K562 (cell line): Measurements from ENCODE around the gene OSBPL3. TPM values are rescaled to one million over a fixed set of nuclear protein-coding genes. Genes with fewer than 3 reads are reported as not detected.

Source experiments
- BRCA1 ChIP-seq, 2 experiments: fragments of 450-650 bp in 1 of 2; sonication (generic) in 1 of 2; formaldehyde crosslinking in 1 of 2; IDR thresholded peaks; 2 replicates each; pipeline versions ENCODE4 v1.5.0 to v1.6.1; 2017 to 2020; ENCODE audit warnings: mild to moderate bottlenecking in 1 of 2, missing genetic modification reagents in 1 of 2
- CBX2 ChIP-seq: fragments of 200-600 bp; sonication (generic); IDR thresholded peaks from one replicate; pipeline ENCODE4 v1.6.1; 2012; ENCODE audit warnings: mild to moderate bottlenecking, low read length, inconsistent platforms; ENCODE audit not compliant: insufficient read depth, poor library complexity, severe bottlenecking
- CC2D1A ChIP-seq: fragments of 450-650 bp; IDR thresholded peaks from 2 replicates; pipeline ENCODE4 v1.6.1; 2017; ENCODE audit warnings: mild to moderate bottlenecking
- CREB1 ChIP-seq, 2 experiments: sonication (generic) in 1 of 2; formaldehyde crosslinking in 1 of 2; IDR thresholded peaks; 2 replicates each; pipeline versions ENCODE4 v1.6.1 to v1.8.0; 2012 to 2022; ENCODE audit warnings: inconsistent platforms in 1 of 2, mild to moderate bottlenecking in 1 of 2, missing genetic modification reagents in 1 of 2, moderate library complexity in 1 of 2
- FOS ChIP-seq: IDR thresholded peaks from 3 replicates; pipeline ENCODE4 v1.6.1; 2011; ENCODE audit not compliant: insufficient read length; ENCODE audit errors: extremely low read depth
- ILK ChIP-seq: fragments of 450-650 bp; IDR thresholded peaks from 2 replicates; pipeline ENCODE4 v1.6.1; 2016; ENCODE audit warnings: missing genetic modification characterization, low read depth, mild to moderate bottlenecking, missing compliant biosample characterization, moderate library complexity, borderline replicate concordance
- NCOR1 ChIP-seq: fragments of 450-650 bp; IDR thresholded peaks from 2 replicates; pipeline ENCODE4 v1.6.1; 2016; ENCODE audit warnings: mild to moderate bottlenecking, moderate library complexity
- NFRKB ChIP-seq: fragments of 450-650 bp; IDR thresholded peaks from 2 replicates; pipeline ENCODE4 v1.6.1; 2016; ENCODE audit warnings: low read depth
- PBX2 ChIP-seq, 2 experiments: IDR thresholded peaks in 1 of 2; conservative IDR thresholded peaks in 1 of 2; 2 replicates each; pipeline ENCODE4 v1.6.1; 2016; ENCODE audit warnings: low read depth in 2 of 2, mild to moderate bottlenecking in 1 of 2, missing compliant biosample characterization in 1 of 2, missing genetic modification characterization in 1 of 2, moderate library complexity in 1 of 2
- POU5F1 ChIP-seq: fragments of 150-350 bp; IDR thresholded peaks from 2 replicates; pipeline ENCODE4 v1.6.1; 2014; ENCODE audit warnings: borderline replicate concordance, low read length, low read depth, mild to moderate bottlenecking; ENCODE audit not compliant: partially characterized antibody
- TAF1 ChIP-seq: IDR thresholded peaks from 2 replicates; pipeline ENCODE4 v1.6.1; 2011; ENCODE audit warnings: mild to moderate bottlenecking, low read length, moderate library complexity; ENCODE audit not compliant: insufficient read depth, control insufficient read depth, severe bottlenecking; ENCODE audit errors: extremely low read depth
- TCF3 ChIP-seq: sonication (generic); formaldehyde crosslinking; IDR thresholded peaks from 2 replicates; pipeline ENCODE4 v1.4.0; 2020; ENCODE audit warnings: mild to moderate bottlenecking, missing genetic modification reagents
- U2AF1 ChIP-seq: fragments of 200-400 bp; formaldehyde crosslinking; optimal IDR thresholded peaks from 2 replicates; pipeline ENCODE3; 2017; ENCODE audit warnings: mild to moderate bottlenecking, low read depth, low read length, moderate library complexity
- ZNF239 ChIP-seq: fragments of 250-450 bp; sonication (Bioruptor Pico); IDR thresholded peaks from 2 replicates; pipeline ENCODE4 v1.4.0; 2020; ENCODE audit warnings: mild to moderate bottlenecking
- ZNF431 ChIP-seq: sonication (generic); formaldehyde crosslinking; IDR thresholded peaks from 2 replicates; pipeline ENCODE4 v1.8.0; 2022; ENCODE audit warnings: mild to moderate bottlenecking, missing genetic modification reagents
- ZNF644 ChIP-seq: fragments of 200-800 bp; sonication (Bioruptor generic); IDR thresholded peaks from 2 replicates; pipeline ENCODE4 v1.6.1; 2016; ENCODE audit warnings: low read depth, missing genetic modification characterization, missing compliant biosample characterization
- polyA plus RNA-seq, 8 experiments: library from polyadenylated mRNA; depleted of rRNA in 4 of 8; stranded (reverse) in 5 of 8; unstranded in 3 of 8; fragments of >200 nt; fragmentation: Nextera tagmentation in 2 of 8; fragmentation: Illumina TruSeq in 1 of 8; extraction: Ambion mirVana in 2 of 8; extraction: Trizol in 1 of 8; gene quantifications; 2 replicates each; pipeline versions ENCODE4 v1.2.1 to v1.2.3, GENCODE V29; 2011 to 2014; ENCODE audit warnings: inconsistent platforms in 1 of 8, missing spikeins in 1 of 8
- total RNA-seq, 7 experiments: library from RNA; depleted of rRNA in 6 of 7; stranded (reverse); fragments of >200 nt in 6 of 7; fragmentation: Illumina TruSeq in 2 of 7; extraction: Trizol in 2 of 7; gene quantifications; 2 replicates each; pipeline versions ENCODE4 v1.2.1 to v1.2.3, GENCODE V29; 2011 to 2021; ENCODE audit warnings: low replicate concordance in 1 of 7
- TF ChIP-seq, protein P1 (sequence below): fragments of 200-800 bp; sonication (Bioruptor generic); IDR thresholded peaks from 2 replicates; pipeline ENCODE4 v1.6.1; 2017; ENCODE audit warnings: missing genetic modification characterization, missing compliant biosample characterization
- TF ChIP-seq, protein P2 (sequence below): fragments of 450-650 bp; formaldehyde crosslinking; IDR thresholded peaks from 2 replicates; pipeline ENCODE4 v1.4.0; 2022; ENCODE audit warnings: mild to moderate bottlenecking, moderate library complexity
- TF ChIP-seq, protein P3 (sequence below): fragments of 250-450 bp; sonication (Bioruptor Pico); IDR thresholded peaks from 2 replicates; pipeline ENCODE4 v1.6.1; 2021; ENCODE audit warnings: mild to moderate bottlenecking

Gene OSBPL3
- total and polyA plus RNA-seq, 9 of the 15 experiments (the other 6 are each of a cell fraction or from before 2014, with no cell fraction given): 4.8 to 37.2 (median 26.5) TPM

DNA sequence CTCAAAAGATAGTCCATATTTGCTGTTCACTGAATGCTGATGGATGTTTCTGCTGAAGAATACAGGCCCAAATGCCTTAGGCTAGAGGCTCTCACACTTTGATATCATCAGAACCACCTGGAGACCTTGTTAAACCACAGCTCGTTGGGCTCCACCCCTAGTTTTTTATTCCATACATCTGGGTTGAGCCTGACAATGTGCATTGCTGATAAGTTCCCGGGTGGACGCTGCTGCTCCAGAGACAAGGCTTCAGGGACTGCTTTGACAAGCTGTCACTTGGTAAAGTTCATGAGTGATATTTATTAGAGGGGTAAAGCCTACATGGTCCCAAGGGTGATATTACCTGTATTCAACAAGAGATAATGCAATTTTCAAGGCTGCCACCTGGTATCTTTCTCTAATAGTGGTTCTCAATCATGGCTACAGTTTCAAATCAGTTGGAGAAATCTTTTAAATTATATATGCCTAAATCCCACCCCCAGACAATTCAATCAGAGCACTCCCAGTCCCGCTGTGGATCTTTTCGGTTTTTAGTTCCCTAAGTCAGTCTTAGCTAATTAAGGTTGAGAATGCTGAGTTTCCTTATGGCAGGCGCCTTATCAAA lies 115.7 kb downstream of the OSBPL3 start (continued):
- TF ChIP-seq BRCA1 (IDR thresholded peaks at IDR 0.05) (no peak), BRCA1 (CRISPR knock-in tag; IDR thresholded peaks at IDR 0.05) (no peak), TAF1 (peak; percentile 48), POU5F1 (no peak), U2AF1 (no peak), ZNF431 (no peak), TCF3 (CRISPR knock-in tag) (peak; percentile 99), NCOR1 (peak; percentile 96), FOS (no peak), NFRKB (no peak), ZNF239 (CRISPR knock-in tag) (no peak), CBX2 (no peak), CC2D1A (peak; percentile 90; the same call in 1 of the 2 replicates), ILK (no peak), PBX2 (CRISPR knock-in tag; IDR thresholded peaks at IDR 0.05; ENCODE audit: low read depth) (0 out of 2 replicates have a peak, but pooled peaks have one; percentile 18), PBX2 (tag; conservative IDR thresholded peaks at IDR 0.05; ENCODE audit: low read depth) (peak; percentile 72), CREB1 (IDR thresholded peaks at IDR 0.05) (peak; percentile 55; the same call in 1 of the 2 replicates), CREB1 (CRISPR knock-in tag; IDR thresholded peaks at IDR 0.05) (no peak), ZNF644 (tag) (0 out of 2 replicates have a peak, but pooled peaks have one; percentile 47)
- TF ChIP-seq, protein P1, sequence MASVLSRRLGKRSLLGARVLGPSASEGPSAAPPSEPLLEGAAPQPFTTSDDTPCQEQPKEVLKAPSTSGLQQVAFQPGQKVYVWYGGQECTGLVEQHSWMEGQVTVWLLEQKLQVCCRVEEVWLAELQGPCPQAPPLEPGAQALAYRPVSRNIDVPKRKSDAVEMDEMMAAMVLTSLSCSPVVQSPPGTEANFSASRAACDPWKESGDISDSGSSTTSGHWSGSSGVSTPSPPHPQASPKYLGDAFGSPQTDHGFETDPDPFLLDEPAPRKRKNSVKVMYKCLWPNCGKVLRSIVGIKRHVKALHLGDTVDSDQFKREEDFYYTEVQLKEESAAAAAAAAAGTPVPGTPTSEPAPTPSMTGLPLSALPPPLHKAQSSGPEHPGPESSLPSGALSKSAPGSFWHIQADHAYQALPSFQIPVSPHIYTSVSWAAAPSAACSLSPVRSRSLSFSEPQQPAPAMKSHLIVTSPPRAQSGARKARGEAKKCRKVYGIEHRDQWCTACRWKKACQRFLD (CRISPR knock-in tag): peak; percentile 43; the same call in 1 of the 2 replicates
- TF ChIP-seq, protein P2, sequence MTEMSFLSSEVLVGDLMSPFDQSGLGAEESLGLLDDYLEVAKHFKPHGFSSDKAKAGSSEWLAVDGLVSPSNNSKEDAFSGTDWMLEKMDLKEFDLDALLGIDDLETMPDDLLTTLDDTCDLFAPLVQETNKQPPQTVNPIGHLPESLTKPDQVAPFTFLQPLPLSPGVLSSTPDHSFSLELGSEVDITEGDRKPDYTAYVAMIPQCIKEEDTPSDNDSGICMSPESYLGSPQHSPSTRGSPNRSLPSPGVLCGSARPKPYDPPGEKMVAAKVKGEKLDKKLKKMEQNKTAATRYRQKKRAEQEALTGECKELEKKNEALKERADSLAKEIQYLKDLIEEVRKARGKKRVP (CRISPR knock-in tag): no peak
- TF ChIP-seq, protein P3, sequence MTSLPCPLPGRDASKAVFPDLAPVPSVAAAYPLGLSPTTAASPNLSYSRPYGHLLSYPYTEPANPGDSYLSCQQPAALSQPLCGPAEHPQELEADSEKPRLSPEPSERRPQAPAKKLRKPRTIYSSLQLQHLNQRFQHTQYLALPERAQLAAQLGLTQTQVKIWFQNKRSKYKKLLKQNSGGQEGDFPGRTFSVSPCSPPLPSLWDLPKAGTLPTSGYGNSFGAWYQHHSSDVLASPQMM: no peak
